Erythroblast (primary cell): ENCODE measurements around the gene THSD4.

Experiments used
- GATA1 ChIP-seq: IDR thresholded peaks from 2 replicates; pipeline ENCODE4 v1.6.1; 2011; ENCODE audit warnings: low read depth, mild to moderate bottlenecking, control low read depth, low read length, moderate library complexity
- POLR2A ChIP-seq: IDR thresholded peaks from 2 replicates; pipeline ENCODE4 v1.6.1; 2011; ENCODE audit warnings: mild to moderate bottlenecking, low read length

- TF ChIP-seq POLR2A: no peak
- TF ChIP-seq GATA1: no peak
Measured at GRCh38 chr15:71117714-71118305, 2.5 kb downstream of the THSD4 start.
